Trophoblast cell (in vitro differentiated cells and primary cell): Measurements from ENCODE around the gene ZNF827.
A peak's percentile ranks its signal among the peaks of the same experiment; 100 is the strongest.

Source experiments
- DNase-seq, 2 donors: peaks; one replicate each; pipeline ENCODE4 v3.0.0-alpha.2; 2016
- H2AFZ ChIP-seq: 2 replicates; pipeline ENCODE4 v1.6.1; 2013; ENCODE audit warnings: low read length, moderate library complexity, mild to moderate bottlenecking; ENCODE audit not compliant: insufficient read depth, poor library complexity
- H2AK5ac ChIP-seq: 2 replicates; pipeline ENCODE4 v1.6.1; 2013; ENCODE audit warnings: mild to moderate bottlenecking, low read length
- H2BK120ac ChIP-seq: 2 replicates; pipeline ENCODE4 v1.6.1; 2013; ENCODE audit warnings: low read length, mild to moderate bottlenecking, moderate library complexity; ENCODE audit not compliant: insufficient read depth, poor library complexity
- H2BK12ac ChIP-seq: 2 replicates; pipeline ENCODE4 v1.6.1; 2013; ENCODE audit warnings: mild to moderate bottlenecking, low read length, moderate library complexity
- H2BK5ac ChIP-seq: 2 replicates; pipeline ENCODE4 v1.6.1; 2013; ENCODE audit warnings: low read length, low read depth, moderate library complexity, mild to moderate bottlenecking; ENCODE audit not compliant: poor library complexity
- H3K14ac ChIP-seq: 2 replicates; pipeline ENCODE4 v1.6.1; 2013; ENCODE audit warnings: mild to moderate bottlenecking, low read length
- H3K18ac ChIP-seq: 2 replicates; pipeline ENCODE4 v1.6.1; 2013; ENCODE audit warnings: mild to moderate bottlenecking, low read length
- H3K23ac ChIP-seq: 2 replicates; pipeline ENCODE4 v1.6.1; 2013; ENCODE audit warnings: low read length
- H3K27ac ChIP-seq: 2 replicates; pipeline ENCODE4 v1.5.1; 2013; ENCODE audit warnings: low read depth, mild to moderate bottlenecking, inconsistent platforms, low read length, moderate library complexity
- H3K27me3 ChIP-seq: 2 replicates; pipeline ENCODE4 v1.6.1; 2013; ENCODE audit warnings: inconsistent platforms, mild to moderate bottlenecking, low read length, moderate library complexity; ENCODE audit not compliant: insufficient read depth
- H3K36me3 ChIP-seq, 2 experiments: 1 replicate in 1 of 2; 2 replicates in 1 of 2; pipeline ENCODE4 v1.6.1; 2013; ENCODE audit warnings: low read length in 2 of 2, mild to moderate bottlenecking in 2 of 2, moderate library complexity in 1 of 2; ENCODE audit not compliant: insufficient read depth in 2 of 2, control insufficient read depth in 1 of 2
- H3K4ac ChIP-seq: 2 replicates; pipeline ENCODE4 v1.6.1; 2013; ENCODE audit warnings: low read depth, mild to moderate bottlenecking, low read length, moderate library complexity
- H3K4me1 ChIP-seq, 2 experiments: 1 replicate in 1 of 2; 2 replicates in 1 of 2; pipeline ENCODE4 v1.6.1; 2013; ENCODE audit warnings: low read length in 2 of 2, mild to moderate bottlenecking in 2 of 2, moderate library complexity in 1 of 2; ENCODE audit not compliant: insufficient read depth in 2 of 2, control insufficient read depth in 1 of 2
- H3K4me2 ChIP-seq: 2 replicates; pipeline ENCODE4 v1.6.1; 2013; ENCODE audit warnings: inconsistent platforms, mild to moderate bottlenecking, low read length, moderate library complexity
- H3K4me3 ChIP-seq: 2 replicates; pipeline ENCODE4 v1.5.1; 2013; ENCODE audit warnings: mild to moderate bottlenecking, low read depth, low read length, inconsistent platforms
- H3K79me1 ChIP-seq: one replicate; pipeline ENCODE4 v1.6.1; 2013; ENCODE audit warnings: low read length
- H3K79me2 ChIP-seq: 2 replicates; pipeline ENCODE4 v1.6.1; 2013; ENCODE audit warnings: low read length, mild to moderate bottlenecking; ENCODE audit not compliant: control insufficient read depth, insufficient read depth, poor library complexity
- H3K9ac ChIP-seq: 2 replicates; pipeline ENCODE4 v1.6.1; 2013; ENCODE audit warnings: mild to moderate bottlenecking, low read length
- H3K9me3 ChIP-seq: 2 replicates; pipeline ENCODE4 v1.6.1; 2013; ENCODE audit warnings: low read depth, mild to moderate bottlenecking, control low read depth, inconsistent platforms, low read length; ENCODE audit not compliant: insufficient read depth
- H4K12ac ChIP-seq: 2 replicates; pipeline ENCODE4 v1.6.1; 2013; ENCODE audit warnings: low read depth, mild to moderate bottlenecking, low read length, moderate library complexity
- H4K8ac ChIP-seq: 2 replicates; pipeline ENCODE4 v1.6.1; 2013; ENCODE audit warnings: low read depth, mild to moderate bottlenecking, low read length, moderate library complexity
- H4K91ac ChIP-seq: one replicate; pipeline ENCODE4 v1.6.1; 2013; ENCODE audit warnings: low read depth, mild to moderate bottlenecking, low read length, moderate library complexity
- WGBS: extraction: QIAGEN DNeasy Blood & Tissue Kit; methylation state at CpG from one replicate; pipeline ENCODE4 v1.1.7; 2013; ENCODE audit warnings: missing lambda C conversion rate; ENCODE audit not compliant: insufficient read length, insufficient coverage; ENCODE audit errors: extremely low coverage; 5-methylcytosine and 5-hydroxymethylcytosine counted together

ZNF827 gene

DNA sequence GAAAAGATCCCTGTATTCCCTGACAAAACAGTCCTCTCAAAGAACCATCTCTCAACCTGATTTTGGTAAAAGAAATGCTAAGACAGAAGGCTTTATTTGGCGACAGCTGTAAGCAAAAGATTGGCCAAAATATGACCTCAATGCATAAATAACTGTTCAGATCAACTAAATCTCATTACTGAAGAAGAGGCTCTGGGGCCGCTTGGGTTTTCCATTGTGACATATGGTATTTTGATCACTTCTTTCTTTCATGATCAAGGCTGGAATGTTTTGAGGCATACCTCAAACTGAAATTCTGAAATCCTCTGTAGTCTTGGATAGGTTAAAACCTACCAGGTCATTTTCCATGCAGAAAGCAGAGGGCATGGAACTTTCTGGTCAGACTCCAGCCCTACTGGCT, 152.4 kb downstream of the ZNF827 start:
- Histone ChIP-seq H2BK12ac (no peak overlapping the region), H3K4me2 (no peak overlapping the region), H3K79me1 (no peaks in the 10 kb centered on the region), H3K23ac (no peak overlapping the region), H3K27ac (no peak overlapping the region), H2BK5ac (no peak overlapping the region), H3K4me1 (peaks cover 0 to 3% of the 10 kb centered on the region in 2 experiments), H4K91ac (no peak overlapping the region), H3K36me3 (peaks cover 1 to 3% of the 10 kb centered on the region in 2 experiments), H3K14ac (no peak overlapping the region), H3K18ac (no peak overlapping the region), H3K27me3 (no peaks in the 10 kb centered on the region), H2AK5ac (no peak overlapping the region), H4K8ac (no peak overlapping the region), H3K4me3 (no peak overlapping the region), H3K9ac (no peak overlapping the region), H3K4ac (no peak overlapping the region), H3K9me3 (peaks cover 2% of the 10 kb centered on the region), H4K12ac (no peak overlapping the region), H2AFZ (no peak overlapping the region), H2BK120ac (no peak overlapping the region), H3K79me2 (no peaks in the 10 kb centered on the region)
- no CpG with 5 or more reads among the region's 2 CpGs for WGBS
- DNase-seq, result no peak

DNA sequence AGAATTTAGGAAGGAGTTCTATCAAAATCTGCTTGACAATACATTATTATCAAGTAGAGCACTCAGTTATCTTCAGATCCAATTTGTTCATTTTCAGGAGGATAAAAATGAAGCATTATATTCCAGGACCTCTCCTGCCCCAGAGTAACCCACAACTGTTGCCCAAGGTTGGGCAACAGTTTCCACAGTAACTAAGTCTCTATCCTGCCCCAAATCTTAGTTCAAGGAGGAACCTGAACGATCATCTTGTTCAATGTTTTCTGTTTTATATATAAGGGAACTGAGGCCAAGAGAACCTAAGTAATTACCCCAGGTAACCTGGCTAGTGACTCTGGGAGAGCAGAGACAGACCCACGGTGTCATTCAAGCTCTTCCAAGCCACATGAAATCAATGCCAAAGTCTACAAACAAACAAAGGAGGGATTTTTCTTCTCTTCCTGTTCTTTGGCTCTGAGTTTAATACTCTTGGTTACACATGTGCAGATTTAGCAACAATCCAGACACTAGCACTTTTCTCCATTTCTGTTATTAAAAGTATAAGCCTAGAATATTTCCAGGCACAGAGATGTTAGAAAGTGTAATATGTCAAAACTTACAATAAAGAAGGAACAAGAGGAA, 153.1 kb downstream of the ZNF827 start:
- no peaks in the 10 kb centered on the region for H3K27me3 ChIP-seq
- H3K36me3 ChIP-seq, result peaks cover 1 to 3% of the 10 kb centered on the region in 2 experiments
- no peak overlapping the region for H2BK5ac ChIP-seq
- no peak overlapping the region for H3K4me2 ChIP-seq
- no peak overlapping the region for H3K4me3 ChIP-seq
- H4K12ac ChIP-seq, result no peak overlapping the region
- no peaks in the 10 kb centered on the region for H3K79me1 ChIP-seq
- H2AK5ac ChIP-seq, result no peak overlapping the region
- no peak overlapping the region for H2BK120ac ChIP-seq
- H3K4me1 ChIP-seq, result peaks cover 0 to 3% of the 10 kb centered on the region in 2 experiments
- DNase-seq, result no peak
- WGBS, result no CpG with 5 or more reads among the region's 2 CpGs
- H3K14ac ChIP-seq, result no peak overlapping the region
- no peak overlapping the region for H4K8ac ChIP-seq
- no peaks in the 10 kb centered on the region for H3K79me2 ChIP-seq
- H2AFZ ChIP-seq, result no peak overlapping the region
- H3K18ac ChIP-seq, result no peak overlapping the region
- H2BK12ac ChIP-seq, result no peak overlapping the region
- H3K9me3 ChIP-seq, result peaks cover 2% of the 10 kb centered on the region
- no peak overlapping the region for H3K9ac ChIP-seq
- H3K27ac ChIP-seq, result no peak overlapping the region
- no peak overlapping the region for H3K4ac ChIP-seq
- no peak overlapping the region for H3K23ac ChIP-seq
- H4K91ac ChIP-seq, result no peak overlapping the region

DNA sequence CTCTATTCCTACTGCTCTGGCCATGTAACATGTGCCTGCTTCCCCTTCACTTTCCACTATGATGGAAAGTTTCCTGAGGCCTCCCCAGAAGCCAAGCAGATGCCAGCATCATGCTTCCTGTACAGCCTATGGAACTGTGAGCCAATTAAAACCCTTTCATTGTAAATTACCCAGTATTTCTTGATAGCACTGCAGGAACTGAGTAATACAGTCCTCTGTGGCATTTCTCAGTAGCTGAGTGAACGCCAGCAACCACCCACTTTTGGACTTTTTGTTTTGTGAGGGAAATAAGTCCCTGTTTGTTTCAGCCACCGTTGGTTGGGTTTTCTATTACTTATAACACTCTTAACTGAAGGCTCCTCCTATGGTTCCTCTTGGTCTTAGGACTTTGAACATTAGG, 154.6 kb downstream of the ZNF827 start:
- Histone ChIP-seq H2AK5ac (no peak overlapping the region), H3K18ac (no peak overlapping the region), H3K14ac (no peak overlapping the region), H3K4me1 (peaks cover 0 to 9% of the 10 kb centered on the region in 2 experiments), H2BK12ac (no peak overlapping the region), H3K4ac (no peak overlapping the region), H3K79me2 (no peaks in the 10 kb centered on the region), H3K27me3 (no peaks in the 10 kb centered on the region), H2BK5ac (no peak overlapping the region), H4K8ac (no peak overlapping the region), H3K23ac (no peak overlapping the region), H3K27ac (no peak overlapping the region), H2AFZ (no peak overlapping the region), H4K12ac (no peak overlapping the region), H3K9ac (no peak overlapping the region), H3K79me1 (no peaks in the 10 kb centered on the region), H2BK120ac (no peak overlapping the region), H3K4me3 (no peak overlapping the region), H4K91ac (no peak overlapping the region), H3K36me3 (peaks cover 1 to 3% of the 10 kb centered on the region in 2 experiments), H3K9me3 (peaks cover 2% of the 10 kb centered on the region), H3K4me2 (no peak overlapping the region)
- WGBS, result no CpG with 5 or more reads among the region's 2 CpGs
- no peak for DNase-seq

DNA sequence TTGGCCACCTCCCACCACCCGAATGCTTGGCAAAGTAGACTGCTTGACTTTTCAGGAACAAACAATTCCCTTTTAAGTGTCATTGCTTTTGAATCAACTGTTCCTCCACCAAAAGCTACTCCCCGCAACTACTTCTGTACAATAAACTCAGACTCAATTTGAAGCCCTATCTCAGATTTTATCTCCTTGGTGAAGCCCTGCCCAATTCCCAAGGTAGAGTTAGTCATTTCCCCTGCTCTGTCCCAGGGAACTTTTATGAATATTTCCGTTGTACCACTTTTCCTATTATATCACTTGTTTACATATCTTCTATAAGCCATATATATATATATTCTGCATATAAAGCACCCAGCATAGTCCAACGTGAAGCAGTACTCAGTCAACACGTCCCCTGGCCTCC, 155.9 kb downstream of the ZNF827 start:
- no peaks in the 10 kb centered on the region for H3K79me2 ChIP-seq
- no peak overlapping the region for H3K4ac ChIP-seq
- H4K8ac ChIP-seq, result peak overlapping the region; percentile 45
- H2AK5ac ChIP-seq, result peak overlapping the region; percentile 73
- H2BK12ac ChIP-seq, result peak overlapping the region; percentile 38
- H4K12ac ChIP-seq, result no peak overlapping the region
- no peak overlapping the region for H3K9ac ChIP-seq
- H3K79me1 ChIP-seq, result no peaks in the 10 kb centered on the region
- no peak overlapping the region for H2BK120ac ChIP-seq
- H3K18ac ChIP-seq, result peak overlapping the region; percentile 58
- H3K4me3 ChIP-seq, result no peak overlapping the region
- no CpG with 5 or more reads among the region's 5 CpGs for WGBS
- H3K14ac ChIP-seq, result peak overlapping the region; percentile 49
- H3K27me3 ChIP-seq, result no peaks in the 10 kb centered on the region
- H3K4me1 ChIP-seq, result peaks cover 0 to 10% of the 10 kb centered on the region in 2 experiments
- peak overlapping the region; percentile 34 for H4K91ac ChIP-seq
- H3K27ac ChIP-seq, result no peak overlapping the region
- peak overlapping the region; percentile 38 for H2BK5ac ChIP-seq
- H3K23ac ChIP-seq, result no peak overlapping the region
- no peak for DNase-seq
- peaks cover 1 to 5% of the 10 kb centered on the region in 2 experiments for H3K36me3 ChIP-seq
- H3K9me3 ChIP-seq, result peaks cover 2% of the 10 kb centered on the region
- peak overlapping the region; percentile 53 for H2AFZ ChIP-seq
- H3K4me2 ChIP-seq, result no peak overlapping the region
